ENCODE results near the gene FGFR2. TPM values are rescaled to one million over a fixed set of nuclear protein-coding genes. Genes with fewer than 3 reads are reported as not detected.

Gene FGFR2
- total and polyA plus RNA-seq, 2 of the 4 experiments (the other 2 are of a cell fraction) = not detected

DNA sequence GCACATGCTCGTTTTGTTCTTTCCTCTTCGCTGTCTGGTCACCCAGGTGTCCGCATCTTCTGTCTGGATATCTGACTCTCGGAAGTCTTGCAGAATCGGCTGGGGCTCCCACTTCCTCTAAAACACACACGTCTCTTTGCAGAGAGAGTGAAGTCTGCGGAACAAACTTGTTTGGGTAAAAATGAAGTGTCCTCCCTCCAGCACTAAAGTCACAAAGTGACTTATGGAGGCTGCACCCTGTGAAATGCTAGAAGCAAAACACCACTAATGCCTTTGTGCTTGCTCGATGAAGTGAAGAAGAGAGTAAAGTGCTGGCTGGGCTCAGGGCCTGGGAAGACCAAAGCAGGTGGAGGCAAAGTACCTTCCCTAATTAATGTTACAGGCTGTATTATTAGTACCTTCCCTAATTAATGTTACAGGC, 71.4 kb downstream of the FGFR2 start:
- no peak overlapping the region for H4K5ac ChIP-seq (ENCODE audit: low read depth, low read length)
- H3K27me3 ChIP-seq (ENCODE audit: control insufficient read depth, insufficient read depth, low read length) = no peaks in the 10 kb centered on the region
- in situ Hi-C loops (cut with MboI; ENCODE audit: low sequenced_read_pairs) = no loop called here
- ATAC-seq (ENCODE audit: low read depth) (no peak), DNase-seq (no peak)
- no peak overlapping the region for H4K8ac ChIP-seq (ENCODE audit: low read depth in 2 of 2, low read length in 2 of 2)
- no peak overlapping the region for H3K18ac ChIP-seq (ENCODE audit: low read depth, low read length)
- H3K9me1 ChIP-seq (ENCODE audit: insufficient read depth, low read length) = no peaks in the 10 kb centered on the region
- H3K4ac ChIP-seq (ENCODE audit: low read depth, low read length) = no peak overlapping the region
- TF ChIP-seq RFX5 (IDR thresholded peaks at IDR 0.05; ENCODE audit: low read depth, low read length) (no peak), MAFK (IDR thresholded peaks at IDR 0.05; ENCODE audit: low read depth, low read length) (no peak), RAD21 (IDR thresholded peaks at IDR 0.05; ENCODE audit: low read length) (no peak), MAZ (IDR thresholded peaks at IDR 0.05; ENCODE audit: borderline replicate concordance, low read depth, low read length) (no peak), POLR2A (IDR thresholded peaks at IDR 0.05; ENCODE audit: low read depth, low read length) (no peak), FOS (IDR thresholded peaks at IDR 0.05; ENCODE audit: low read depth, low read length) (no peak), MXI1 (IDR thresholded peaks at IDR 0.05; ENCODE audit: borderline replicate concordance, low read depth, low read length) (no peak), CHD1 (IDR thresholded peaks at IDR 0.05; ENCODE audit: low read depth, low read length) (no peak)
- TF ChIP-seq, protein P1, sequence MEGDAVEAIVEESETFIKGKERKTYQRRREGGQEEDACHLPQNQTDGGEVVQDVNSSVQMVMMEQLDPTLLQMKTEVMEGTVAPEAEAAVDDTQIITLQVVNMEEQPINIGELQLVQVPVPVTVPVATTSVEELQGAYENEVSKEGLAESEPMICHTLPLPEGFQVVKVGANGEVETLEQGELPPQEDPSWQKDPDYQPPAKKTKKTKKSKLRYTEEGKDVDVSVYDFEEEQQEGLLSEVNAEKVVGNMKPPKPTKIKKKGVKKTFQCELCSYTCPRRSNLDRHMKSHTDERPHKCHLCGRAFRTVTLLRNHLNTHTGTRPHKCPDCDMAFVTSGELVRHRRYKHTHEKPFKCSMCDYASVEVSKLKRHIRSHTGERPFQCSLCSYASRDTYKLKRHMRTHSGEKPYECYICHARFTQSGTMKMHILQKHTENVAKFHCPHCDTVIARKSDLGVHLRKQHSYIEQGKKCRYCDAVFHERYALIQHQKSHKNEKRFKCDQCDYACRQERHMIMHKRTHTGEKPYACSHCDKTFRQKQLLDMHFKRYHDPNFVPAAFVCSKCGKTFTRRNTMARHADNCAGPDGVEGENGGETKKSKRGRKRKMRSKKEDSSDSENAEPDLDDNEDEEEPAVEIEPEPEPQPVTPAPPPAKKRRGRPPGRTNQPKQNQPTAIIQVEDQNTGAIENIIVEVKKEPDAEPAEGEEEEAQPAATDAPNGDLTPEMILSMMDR (conservative IDR thresholded peaks at IDR 0.05; ENCODE audit: low read depth, low read length) = no peak
- TF ChIP-seq, protein P2, sequence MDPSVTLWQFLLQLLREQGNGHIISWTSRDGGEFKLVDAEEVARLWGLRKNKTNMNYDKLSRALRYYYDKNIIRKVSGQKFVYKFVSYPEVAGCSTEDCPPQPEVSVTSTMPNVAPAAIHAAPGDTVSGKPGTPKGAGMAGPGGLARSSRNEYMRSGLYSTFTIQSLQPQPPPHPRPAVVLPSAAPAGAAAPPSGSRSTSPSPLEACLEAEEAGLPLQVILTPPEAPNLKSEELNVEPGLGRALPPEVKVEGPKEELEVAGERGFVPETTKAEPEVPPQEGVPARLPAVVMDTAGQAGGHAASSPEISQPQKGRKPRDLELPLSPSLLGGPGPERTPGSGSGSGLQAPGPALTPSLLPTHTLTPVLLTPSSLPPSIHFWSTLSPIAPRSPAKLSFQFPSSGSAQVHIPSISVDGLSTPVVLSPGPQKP (IDR thresholded peaks at IDR 0.05; ENCODE audit: borderline replicate concordance, low read depth, low read length) = no peak
- H2BK20ac ChIP-seq (ENCODE audit: low read depth, low read length) = no peak overlapping the region
- no peak overlapping the region for H3K9ac ChIP-seq (ENCODE audit: low read depth, low read length)
- no peaks in the 10 kb centered on the region for H4K20me1 ChIP-seq (ENCODE audit: insufficient read depth, low read length)
- no peak overlapping the region for H2AK5ac ChIP-seq (ENCODE audit: low read depth, low read length)
- H3K23ac ChIP-seq (ENCODE audit: low read depth, low read length) = no peak overlapping the region
- H3K79me1 ChIP-seq (ENCODE audit: low read depth in 1 of 2, low read length in 2 of 2) = no peaks in the 10 kb centered on the region
- H2BK15ac ChIP-seq (ENCODE audit: low read depth, low read length) = no peak overlapping the region
- intact Hi-C loops (cut with micrococcal nuclease) = no loop called here
- no peak overlapping the region for H3K14ac ChIP-seq (replicated peaks; ENCODE audit: low read depth, low read length)
- H3K9me3 ChIP-seq (ENCODE audit: control insufficient read depth, insufficient read depth, low read length) = peaks cover 40% of the 10 kb centered on the region
- H3K4me3 ChIP-seq (ENCODE audit: insufficient read depth, low read depth, low read length) = no peak overlapping the region
- ChIA-PET POLR2A (ENCODE audit: unreplicated experiment) (no interaction called here), CTCF (no interaction called here)
- no peak overlapping the region for H2BK120ac ChIP-seq (ENCODE audit: low read depth, low read length)
- H3K27ac ChIP-seq (ENCODE audit: insufficient read depth, low read length) = no peak overlapping the region
- H3K36me3 ChIP-seq (ENCODE audit: control insufficient read depth, insufficient read depth, low read length) = no peaks in the 10 kb centered on the region
- no peak overlapping the region for H2AK9ac ChIP-seq (replicated peaks; ENCODE audit: low read depth, low read length, poor library complexity)
- H4K91ac ChIP-seq (ENCODE audit: insufficient read depth, low read depth, low read length) = no peak overlapping the region
- H2BK5ac ChIP-seq (ENCODE audit: low read depth, low read length, poor library complexity, severe bottlenecking) = no peak overlapping the region
- 90% methylated on average over 2 of the region's 8 CpGs; no CpG with 5 or more reads in 1 of the 2 experiments for WGBS, 2 experiments (ENCODE audit: extremely low coverage in 2 of 2, insufficient read length in 1 of 2)
- dilution Hi-C loops (cut with HindIII; ENCODE audit: low sequenced_read_pairs, unreplicated experiment) = no loop called here
- no peak overlapping the region for H2AFZ ChIP-seq (replicated peaks; ENCODE audit: low read length, poor library complexity)
- no peak overlapping the region for H3K4me2 ChIP-seq (ENCODE audit: low read depth, low read length)
- H3K4me1 ChIP-seq (ENCODE audit: control insufficient read depth, insufficient read depth, low read length) = no peaks in the 10 kb centered on the region
- BruUV-seq (replicated peaks) = no TSS peak
- H3K56ac ChIP-seq (ENCODE audit: extremely low read depth, insufficient read depth, low read length) = no peak overlapping the region

All from IMR-90 (cell line).